Breast epithelium (tissue), 4 donors: Measurements from ENCODE around the gene YKT6. TPM values are rescaled to one million over a fixed set of nuclear protein-coding genes. Genes with fewer than 3 reads are reported as not detected.
A peak's percentile ranks its signal among the peaks of the same experiment; 100 is the strongest.

Source experiments
- DNase-seq, 2 donors: peaks; one replicate each; pipeline ENCODE4 v3.0.0-alpha.2; 2019; ENCODE audit warnings: low spot score in 2 of 2
- H3K27ac ChIP-seq, 2 donors: fragments of 200-600 bp; sonication (generic) in 1 of 2; one replicate each; pipeline ENCODE4 v1.5.1; 2016 to 2019; ENCODE audit warnings: mild to moderate bottlenecking in 1 of 2
- H3K27me3 ChIP-seq, 2 donors: fragments of 200-600 bp; sonication (generic) in 1 of 2; one replicate each; pipeline versions ENCODE4 v1.5.1 to v1.6.0; 2017 to 2019; ENCODE audit warnings: control low read depth in 1 of 2, mild to moderate bottlenecking in 1 of 2
- H3K36me3 ChIP-seq: fragments of 200-600 bp; one replicate; pipeline ENCODE4 v1.5.1; 2019
- H3K4me1 ChIP-seq, 2 donors: fragments of 200-600 bp; sonication (generic); one replicate each; pipeline ENCODE4 v1.5.1; 2016 to 2019; ENCODE audit warnings: control low read depth in 1 of 2
- H3K4me3 ChIP-seq, 3 donors: fragments of 200-600 bp; sonication (generic); 1 replicate in 2 of 3; 2 replicates in 1 of 3; pipeline ENCODE4 v1.5.1; 2016 to 2019; ENCODE audit warnings: mild to moderate bottlenecking in 3 of 3, moderate library complexity in 2 of 3
- H3K9me3 ChIP-seq, 2 donors: fragments of 200-600 bp; sonication (generic) in 1 of 2; one replicate each; pipeline ENCODE4 v1.5.1; 2016 to 2019; ENCODE audit warnings: control low read depth in 1 of 2
- CTCF ChIP-seq, 3 donors: fragments of 450-650 bp; IDR thresholded peaks; one replicate each; pipeline ENCODE4 v1.5.1; 2016 to 2017; ENCODE audit warnings: antibody characterized with exemption in 3 of 3, mild to moderate bottlenecking in 3 of 3, moderate library complexity in 3 of 3
- POLR2A ChIP-seq: fragments of 450-650 bp; IDR thresholded peaks from one replicate; pipeline ENCODE4 v1.6.1; 2016; ENCODE audit warnings: antibody characterized with exemption, mild to moderate bottlenecking, moderate library complexity
- POLR2AphosphoS5 ChIP-seq, 3 donors: sonication (generic); formaldehyde crosslinking; IDR thresholded peaks; one replicate each; pipeline ENCODE4 v1.6.1; 2017; ENCODE audit warnings: antibody characterized with exemption in 3 of 3
- intact Hi-C: fragments of 100-400 bp; cut with DNase I; formaldehyde crosslinking; loops from one replicate; pipeline ENCODE4 v1.15.1; 2023; ENCODE audit warnings: low total_unique reads
- total RNA-seq, 3 donors: library from RNA; depleted of rRNA; stranded (reverse); fragments of >200 nt; gene quantifications; one replicate each; pipeline ENCODE4 v1.1.0, GENCODE V29; 2016

The YKT6 gene
- 10 to 100 TPM; 40.2 to 57.0 (median 49.4) TPM for total RNA-seq

- H3K27ac ChIP-seq = peak within 1 kb of the TSS; percentile 62 to 74
- peaks cover 6% of the 10 kb centered on the region in 2 donors for H3K4me1 ChIP-seq
- peak within 1 kb of the TSS; percentile 92 to 98 (median 96) for H3K4me3 ChIP-seq
- peak; percentile 75 to 84 (median 77) for TF ChIP-seq POLR2AphosphoS5 (IDR thresholded peaks at IDR 0.05)
- peak; percentile 23 for TF ChIP-seq POLR2A
- peak in 2 of 3 donors; percentile 55 to 75 for TF ChIP-seq CTCF (IDR thresholded peaks at IDR 0.05)
- intact Hi-C loops = no loop called here
- no peaks in the 10 kb centered on the region for H3K27me3 ChIP-seq
- peak; percentile 93 to 95 for DNase-seq
- H3K9me3 ChIP-seq = no peaks in the 10 kb centered on the region
- no peaks in the 10 kb centered on the region for H3K36me3 ChIP-seq
Measured at GRCh38 chr7:44200699-44201461, at the start of gene YKT6. YKT6 (plus strand) TSS chr7:44200978; CDS start chr7:44201136, 158 bp downstream.

- peak in 1 of 2 donors; percentile 46 for DNase-seq
- no peak overlapping the region for H3K4me3 ChIP-seq
- no peaks in the 10 kb centered on the region for H3K36me3 ChIP-seq
- no peaks in the 10 kb centered on the region for H3K9me3 ChIP-seq
- no peak for TF ChIP-seq POLR2A
- no peak for TF ChIP-seq CTCF (IDR thresholded peaks at IDR 0.05)
- no peak for TF ChIP-seq POLR2AphosphoS5 (IDR thresholded peaks at IDR 0.05)
- H3K27me3 ChIP-seq = no peaks in the 10 kb centered on the region
- H3K27ac ChIP-seq = no peak overlapping the region
- no peaks in the 10 kb centered on the region for H3K4me1 ChIP-seq
- intact Hi-C loops = no loop called here
Measured at GRCh38 chr7:44151956-44152355, 48.8 kb upstream of the YKT6 start.

- H3K4me3 ChIP-seq = no peak overlapping the region
- no peaks in the 10 kb centered on the region for H3K27me3 ChIP-seq
- no peak overlapping the region for H3K27ac ChIP-seq
- intact Hi-C loops = no loop called here
- peak in 1 of 2 donors; percentile 28 for DNase-seq
- H3K4me1 ChIP-seq = no peaks in the 10 kb centered on the region
- no peaks in the 10 kb centered on the region for H3K36me3 ChIP-seq
- TF ChIP-seq CTCF (IDR thresholded peaks at IDR 0.05) = no peak
- TF ChIP-seq POLR2A = no peak
- no peak for TF ChIP-seq POLR2AphosphoS5 (IDR thresholded peaks at IDR 0.05)
- H3K9me3 ChIP-seq = no peaks in the 10 kb centered on the region
Measured at GRCh38 chr7:44152971-44153947, 47.5 kb upstream of the YKT6 start.

DNA sequence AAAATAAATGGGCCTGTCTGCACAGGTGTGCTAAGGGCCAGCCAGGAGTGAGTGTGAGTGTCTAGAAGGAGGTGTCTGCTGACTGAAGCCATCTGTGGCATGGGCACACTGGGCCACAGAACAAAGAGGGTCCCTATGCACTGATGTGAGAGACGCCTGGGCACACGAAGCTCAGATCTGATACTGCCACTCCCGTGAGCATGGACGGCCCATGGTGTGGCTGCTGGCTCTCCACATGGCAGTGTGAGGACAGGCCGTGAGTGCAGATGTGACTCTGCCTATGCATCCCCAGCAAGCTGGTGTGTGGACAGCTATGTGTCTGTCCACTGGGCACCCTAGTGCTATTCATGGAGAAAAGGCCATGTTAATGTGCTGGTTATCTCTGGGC lies 46.8 kb upstream of the YKT6 start:
- Histone ChIP-seq H3K27ac (no peak overlapping the region), H3K27me3 (no peaks in the 10 kb centered on the region), H3K9me3 (no peaks in the 10 kb centered on the region), H3K4me3 (no peak overlapping the region), H3K36me3 (no peaks in the 10 kb centered on the region), H3K4me1 (no peaks in the 10 kb centered on the region)
- peak in 1 of 2 donors; percentile 31 for DNase-seq
- TF ChIP-seq POLR2A (no peak), CTCF (IDR thresholded peaks at IDR 0.05) (no peak), POLR2AphosphoS5 (IDR thresholded peaks at IDR 0.05) (no peak)
- intact Hi-C loops = no loop called here
